Hindlimb muscle (tissue), 1 donor: ENCODE measurements around the gene SRGAP1. TPM values are rescaled to one million over a fixed set of nuclear protein-coding genes. Genes with fewer than 3 reads are reported as not detected.
"Not testable (repeated sequence)": the region's sequence is repeated elsewhere in the genome, so short reads cannot be mapped to it uniquely, and the experiment has no call there.

ENCODE experiments used
- DNase-seq: peaks from one replicate; pipeline ENCODE4 v3.0.0-alpha.2; 2013
- polyA plus RNA-seq: library from polyadenylated mRNA; unstranded; fragments of 120-200 nt; gene quantifications from one replicate; pipeline ENCODE4 v1.2.1, GENCODE V29; 2013; ENCODE audit not compliant: insufficient read length

Gene SRGAP1
- polyA plus RNA-seq, 1 donor = 6.6 TPM

DNA sequence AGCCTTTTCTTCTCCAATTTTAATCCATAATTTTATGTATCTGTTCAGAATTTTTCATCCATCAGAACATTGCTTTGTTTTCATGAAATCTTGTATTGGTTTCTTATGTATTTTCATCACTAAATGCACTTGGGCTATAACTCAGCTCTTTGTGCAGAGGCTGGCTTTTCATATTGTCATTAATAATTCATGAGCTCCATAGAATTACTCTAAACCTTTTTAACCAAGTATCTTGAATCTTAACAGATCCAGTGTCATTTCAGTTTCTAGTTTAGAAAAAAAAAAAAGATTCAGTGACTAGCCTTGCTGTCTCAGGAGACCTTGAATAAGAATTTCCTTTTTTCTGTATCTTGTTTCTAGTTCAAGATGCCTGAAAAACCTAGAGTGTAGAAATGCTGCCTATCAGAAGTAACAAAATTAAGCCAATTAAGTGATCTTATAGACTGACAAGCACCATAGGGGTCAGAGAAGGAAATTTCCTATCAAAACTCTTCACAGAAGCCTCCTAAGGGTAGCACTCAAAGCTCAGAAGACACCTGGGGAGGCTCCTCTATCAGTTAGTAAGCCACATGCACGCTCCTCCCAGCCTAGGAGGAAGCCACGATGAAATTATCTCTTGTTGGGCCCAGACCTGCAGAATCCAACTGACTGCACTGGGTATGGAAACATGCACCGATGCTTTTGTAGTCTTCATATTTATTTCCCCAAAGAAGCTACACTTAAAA lies 214.2 kb downstream of the SRGAP1 start:
- DNase-seq = no peak

DNA sequence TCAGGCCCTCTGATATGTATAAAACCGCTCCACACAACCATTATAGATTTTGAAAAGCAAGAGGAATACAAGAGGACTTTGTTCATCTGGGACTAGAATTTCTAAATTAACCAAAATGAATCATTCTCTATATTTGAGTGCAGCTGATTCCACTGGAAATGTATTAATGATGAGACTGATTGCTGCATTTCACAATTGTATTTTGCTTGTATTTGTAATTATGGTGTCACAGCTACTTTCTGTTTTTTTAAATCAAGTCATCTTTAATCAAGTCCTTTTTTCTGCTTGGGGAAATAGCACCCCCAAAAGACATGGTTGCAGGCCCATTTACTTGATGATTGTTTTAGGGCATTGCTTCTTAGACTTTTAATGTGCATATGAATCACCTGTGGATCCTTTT lies 215.2 kb downstream of the SRGAP1 start:
- DNase-seq = no peak

DNA sequence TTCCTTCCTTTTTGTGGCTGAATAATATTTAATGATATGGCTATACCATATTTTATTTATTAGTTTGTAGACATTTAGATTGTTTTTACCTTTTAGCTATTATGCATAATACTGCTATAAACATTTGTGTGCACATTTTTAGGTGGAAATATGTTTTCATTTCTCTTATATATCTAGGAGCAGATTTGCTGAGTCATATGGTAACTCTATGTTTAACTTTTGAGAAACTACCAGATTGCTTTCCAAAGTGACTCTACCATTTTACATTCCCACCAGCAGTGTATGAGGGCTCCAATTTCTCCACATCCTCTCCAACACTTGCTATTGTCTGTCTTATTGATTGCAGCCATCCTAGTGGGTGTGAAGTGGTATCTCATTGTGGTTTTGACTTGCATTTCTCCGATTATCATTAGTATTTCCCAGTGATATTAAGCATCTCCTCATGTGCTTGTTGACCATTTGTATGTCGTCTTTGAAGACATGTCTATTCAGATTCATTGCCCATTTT lies 217.4 kb downstream of the SRGAP1 start:
- no peak for DNase-seq

DNA sequence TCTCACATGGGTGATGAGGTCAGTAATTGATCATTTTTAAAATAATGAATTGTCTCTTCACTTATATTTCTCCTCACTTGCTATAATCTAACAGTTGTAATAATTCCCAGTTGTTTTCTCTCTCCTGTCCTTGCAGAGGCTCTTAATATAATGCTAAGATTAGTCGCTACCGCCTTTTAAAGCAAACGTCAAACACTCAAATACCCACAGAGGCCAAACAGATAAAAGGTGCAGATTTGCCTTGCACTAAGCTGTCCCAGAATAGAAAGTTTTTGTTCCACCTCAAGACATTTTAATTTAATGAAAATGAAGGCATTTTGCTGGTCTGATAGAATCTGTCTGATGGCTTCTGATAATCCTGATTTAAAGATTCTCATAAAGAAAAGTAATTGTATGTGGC lies 218.6 kb downstream of the SRGAP1 start:
- DNase-seq = no peak

DNA sequence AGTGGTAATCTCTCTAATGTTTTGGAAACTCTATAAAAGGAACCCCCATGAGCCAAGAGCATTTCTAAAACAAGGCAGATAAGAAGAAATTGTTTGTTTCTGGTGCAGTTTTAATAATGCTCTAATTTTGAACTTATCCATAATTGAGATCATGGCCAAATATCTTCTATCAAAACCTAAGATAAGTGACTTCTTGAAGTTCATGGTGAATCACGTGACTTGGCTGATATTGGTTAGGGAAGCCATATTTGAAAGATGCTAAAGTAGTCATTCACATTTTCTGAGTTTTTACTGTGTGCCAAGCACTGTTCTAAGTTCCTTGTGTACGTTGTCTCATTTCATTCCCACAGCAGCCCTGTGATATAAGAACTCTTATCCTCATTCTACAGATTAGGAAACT lies 219.7 kb downstream of the SRGAP1 start:
- no peak for DNase-seq

DNA sequence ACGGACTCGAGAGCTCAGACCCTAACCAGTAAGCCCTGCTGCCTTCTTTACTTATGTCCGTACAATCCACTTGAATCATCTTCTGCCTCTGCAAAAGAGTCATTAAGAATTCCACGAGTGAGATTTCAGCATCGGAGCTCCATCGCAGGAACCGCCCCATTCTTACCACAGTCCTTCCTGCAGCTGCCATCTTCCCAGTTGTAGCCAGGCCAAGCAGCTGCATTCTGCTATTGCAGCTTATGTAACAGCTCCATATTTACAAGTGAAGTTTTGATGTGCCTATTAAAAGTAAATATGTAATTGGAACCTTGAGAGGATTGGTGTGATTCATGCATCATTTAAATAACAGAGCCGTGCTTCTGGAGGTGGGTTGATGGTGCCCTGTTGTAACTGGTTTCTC lies 220.2 kb downstream of the SRGAP1 start:
- DNase-seq = no peak

DNA sequence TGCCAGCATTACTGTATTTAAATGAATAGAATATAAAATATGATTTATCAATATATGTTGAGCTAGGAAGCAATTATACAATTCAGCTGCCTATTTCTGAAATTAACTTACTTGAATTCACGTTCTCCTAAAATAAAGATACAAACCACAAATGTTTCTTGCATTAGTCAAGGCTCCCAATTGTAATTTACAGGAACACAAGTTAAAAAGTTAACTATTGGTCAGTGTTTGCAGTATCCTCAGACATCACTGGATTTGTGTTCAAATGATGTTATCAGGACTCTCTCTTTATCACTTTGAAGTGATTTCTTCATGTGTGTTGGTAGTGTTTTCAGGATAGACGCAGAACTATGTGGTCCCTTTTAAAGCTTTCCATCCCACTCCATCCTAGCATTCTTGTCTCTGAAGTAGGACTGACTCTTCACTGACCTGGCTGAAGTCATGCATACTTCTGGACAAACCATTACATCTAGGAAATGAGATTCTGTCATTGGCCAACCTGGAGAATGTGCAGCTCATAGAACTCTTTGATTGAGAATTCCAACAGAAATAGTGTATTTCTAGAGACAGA lies 221.5 kb downstream of the SRGAP1 start:
- DNase-seq = no peak

DNA sequence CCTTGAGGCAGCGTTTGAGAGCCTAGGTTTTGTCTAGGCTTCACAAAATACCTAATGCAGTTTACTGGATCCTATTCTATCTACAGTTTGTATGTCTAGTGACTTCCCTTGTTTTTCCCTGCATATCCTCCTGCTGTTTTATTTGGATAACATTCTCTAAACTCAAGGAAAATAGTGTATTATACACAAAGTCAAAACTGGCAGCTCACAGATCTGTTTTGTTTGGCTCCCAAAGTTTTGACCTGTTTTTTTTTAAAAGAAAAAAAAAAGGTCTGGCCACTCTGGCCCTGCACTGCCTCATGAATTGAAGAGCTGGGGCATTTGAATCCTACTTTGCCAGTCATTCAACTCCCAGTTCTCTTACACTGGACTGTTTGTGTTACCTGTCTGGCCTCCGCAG lies 222.3 kb downstream of the SRGAP1 start:
- DNase-seq = no peak

DNA sequence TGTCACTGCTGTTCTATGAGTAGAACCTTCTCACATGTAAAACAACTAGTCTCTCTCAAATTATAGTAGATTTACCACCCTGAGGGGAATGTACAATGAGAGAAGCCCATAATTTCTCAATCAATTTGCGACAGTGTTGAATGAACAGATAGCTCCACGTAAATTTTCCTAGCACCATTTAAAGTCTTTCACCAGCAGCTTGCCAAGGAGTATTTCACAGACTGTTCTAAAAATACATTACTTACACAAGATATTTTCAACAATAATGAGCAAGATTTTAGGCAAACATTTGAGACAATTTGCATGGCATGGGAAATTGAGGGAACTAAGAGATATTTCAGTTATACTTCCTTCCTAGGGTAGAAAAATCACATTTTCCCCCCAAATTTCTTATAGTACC lies 226.0 kb downstream of the SRGAP1 start:
- DNase-seq = no peak

DNA sequence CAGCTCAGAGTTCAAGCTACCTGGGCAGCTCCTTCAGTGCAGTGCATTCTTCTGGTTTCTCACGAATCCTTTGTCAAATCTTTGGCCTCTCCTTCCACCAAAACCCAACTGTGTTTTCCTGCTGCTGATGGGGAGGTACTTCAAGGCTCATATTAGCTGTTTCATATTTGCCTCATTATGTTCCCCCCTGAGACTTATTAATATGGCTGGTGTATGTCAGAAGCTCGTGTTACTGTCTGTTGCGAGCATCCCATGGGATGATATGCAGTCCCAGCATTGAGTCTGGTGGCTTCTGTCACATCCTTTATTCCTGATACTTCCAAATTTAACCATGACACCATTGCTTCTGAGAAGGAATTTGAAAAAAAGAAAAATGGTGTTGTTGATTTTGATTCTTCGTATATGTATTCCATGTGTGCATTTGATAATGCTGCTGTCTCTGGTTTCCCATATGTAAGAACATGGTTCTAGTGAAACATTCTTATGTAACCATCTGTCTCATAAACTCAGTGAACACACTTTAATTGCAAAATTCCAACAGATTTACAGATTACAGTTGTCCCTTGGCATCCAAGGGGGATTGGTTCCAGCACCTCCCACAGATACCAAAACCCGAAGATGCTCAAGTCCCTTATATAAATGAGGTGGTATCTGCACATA lies 228.5 kb downstream of the SRGAP1 start:
- DNase-seq = no peak

DNA sequence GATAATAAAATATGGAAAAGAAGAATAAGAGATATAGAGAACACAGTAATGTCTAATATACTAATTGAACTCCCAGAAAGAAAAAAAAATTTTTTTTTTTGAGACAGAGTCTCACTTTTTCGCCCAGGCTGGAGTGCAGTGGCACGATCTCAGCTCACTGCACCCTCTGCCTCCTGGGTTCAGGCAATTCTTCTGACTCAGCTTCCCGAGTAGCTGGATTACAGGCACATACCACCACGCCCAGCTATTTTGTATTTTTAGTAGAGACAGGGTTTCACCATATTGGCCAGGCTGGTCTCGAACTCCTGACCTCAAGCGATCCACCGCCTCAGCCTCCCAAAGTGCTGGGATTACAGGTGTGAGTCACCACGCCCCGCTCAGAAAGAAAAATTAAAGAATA lies 232.1 kb downstream of the SRGAP1 start:
- DNase-seq = not testable (repeated sequence)

DNA sequence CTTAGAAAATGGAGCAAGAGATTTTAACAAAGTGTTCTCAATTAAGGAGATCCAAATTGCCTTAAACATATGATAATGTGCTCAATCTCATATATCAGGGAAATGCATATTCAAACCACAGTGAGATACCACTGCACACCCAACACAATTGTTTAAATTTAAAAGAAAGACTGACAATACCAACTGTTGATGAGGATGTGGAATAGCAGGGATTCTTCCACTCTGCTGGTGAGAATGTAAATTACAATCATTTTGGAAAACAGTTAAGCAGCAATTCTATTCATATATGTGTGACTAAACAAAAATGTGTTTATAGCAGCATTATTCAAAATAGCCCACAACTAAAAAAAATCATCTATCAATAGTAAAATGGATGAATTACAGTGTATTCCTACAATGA lies 233.4 kb downstream of the SRGAP1 start:
- DNase-seq = no peak

DNA sequence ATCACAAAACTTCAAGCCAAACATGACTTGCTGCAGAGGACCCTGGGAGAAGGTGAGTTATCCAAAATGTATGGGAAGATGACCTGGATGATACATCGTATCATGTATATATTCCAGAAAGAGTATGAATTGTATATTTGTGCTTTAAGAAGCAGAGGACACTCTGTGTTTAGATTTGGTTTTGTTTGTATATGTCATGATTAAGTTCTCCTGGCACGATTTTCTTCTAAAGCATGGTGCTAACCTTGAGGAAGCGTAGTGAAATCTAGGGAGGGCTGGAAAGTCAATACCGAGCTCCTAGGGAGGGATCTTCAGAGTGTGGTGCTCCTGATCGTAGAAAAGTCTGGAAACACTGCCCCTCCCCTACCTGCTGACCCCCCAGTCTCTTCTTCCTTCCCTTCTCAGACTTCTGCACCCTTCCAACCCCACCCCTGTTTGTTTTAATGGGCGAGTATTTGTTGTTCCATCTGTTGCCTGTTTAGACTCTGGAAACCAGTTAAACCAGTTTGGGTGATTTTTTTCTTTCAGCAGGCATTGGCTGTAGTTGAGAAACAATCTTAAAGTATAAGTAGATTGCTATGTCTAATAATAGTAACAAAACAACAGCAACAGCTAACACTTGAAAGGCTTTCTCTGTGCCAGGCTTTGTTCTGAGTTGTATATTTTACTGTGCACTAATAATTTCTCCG lies 236.0 kb downstream of the SRGAP1 start:
- no peak for DNase-seq

DNA sequence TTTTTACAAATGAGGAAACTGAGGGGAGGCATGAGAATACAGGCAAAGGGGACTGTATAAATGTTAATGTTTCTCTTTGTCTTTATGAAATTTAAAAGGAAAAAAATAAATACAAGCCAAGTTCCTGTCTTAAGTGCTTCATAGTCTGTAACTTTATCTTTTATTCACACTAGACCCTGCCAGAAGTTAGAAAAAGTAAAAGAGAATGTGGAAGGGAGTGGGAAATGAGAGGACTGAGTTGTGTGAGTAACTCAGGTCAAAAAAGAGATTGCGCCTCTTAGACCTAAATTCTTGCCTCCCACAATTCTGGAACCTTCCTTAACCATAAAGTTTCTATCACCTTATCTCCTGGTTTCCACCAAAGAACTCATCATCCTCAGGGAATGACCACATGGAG lies 236.5 kb downstream of the SRGAP1 start:
- no peak for DNase-seq

DNA sequence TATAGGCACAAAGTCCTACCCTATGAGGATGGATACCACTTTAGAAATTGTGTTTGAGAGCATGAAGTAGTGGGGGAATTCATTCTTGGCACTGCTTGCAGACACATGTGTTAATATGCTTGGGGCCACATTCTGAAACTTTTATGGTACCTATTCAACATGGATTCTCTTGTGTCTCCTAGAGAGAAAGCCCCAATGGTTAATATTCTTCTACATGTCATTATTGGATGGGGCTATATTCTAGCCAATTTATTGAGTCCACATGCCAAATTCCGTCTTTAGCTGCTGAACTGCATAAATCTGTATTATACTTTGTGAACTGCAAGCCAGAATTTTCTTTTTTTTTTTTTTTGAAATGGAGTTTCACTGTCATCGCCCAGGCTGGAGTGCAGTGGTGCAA lies 237.6 kb downstream of the SRGAP1 start:
- peak; percentile 58 for DNase-seq

DNA sequence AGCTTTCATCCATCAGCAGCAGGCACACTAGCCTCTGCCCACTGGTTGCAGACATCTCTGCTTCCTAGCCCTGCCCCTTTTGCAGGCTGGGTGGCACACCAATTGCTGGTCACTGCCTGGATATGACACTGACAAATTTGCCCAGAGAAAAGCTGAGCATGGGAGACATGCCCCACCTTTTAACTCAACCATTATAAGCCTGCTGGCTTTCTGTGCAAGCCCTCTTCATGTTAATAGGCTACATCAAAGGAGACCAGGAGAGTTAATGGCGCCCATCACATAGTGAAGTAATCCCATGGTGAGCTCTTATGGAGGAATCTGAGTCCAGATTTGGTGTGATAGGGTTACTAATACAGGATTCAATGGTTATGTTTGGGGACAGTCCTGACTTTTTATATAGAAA lies 238.4 kb downstream of the SRGAP1 start:
- no peak for DNase-seq

DNA sequence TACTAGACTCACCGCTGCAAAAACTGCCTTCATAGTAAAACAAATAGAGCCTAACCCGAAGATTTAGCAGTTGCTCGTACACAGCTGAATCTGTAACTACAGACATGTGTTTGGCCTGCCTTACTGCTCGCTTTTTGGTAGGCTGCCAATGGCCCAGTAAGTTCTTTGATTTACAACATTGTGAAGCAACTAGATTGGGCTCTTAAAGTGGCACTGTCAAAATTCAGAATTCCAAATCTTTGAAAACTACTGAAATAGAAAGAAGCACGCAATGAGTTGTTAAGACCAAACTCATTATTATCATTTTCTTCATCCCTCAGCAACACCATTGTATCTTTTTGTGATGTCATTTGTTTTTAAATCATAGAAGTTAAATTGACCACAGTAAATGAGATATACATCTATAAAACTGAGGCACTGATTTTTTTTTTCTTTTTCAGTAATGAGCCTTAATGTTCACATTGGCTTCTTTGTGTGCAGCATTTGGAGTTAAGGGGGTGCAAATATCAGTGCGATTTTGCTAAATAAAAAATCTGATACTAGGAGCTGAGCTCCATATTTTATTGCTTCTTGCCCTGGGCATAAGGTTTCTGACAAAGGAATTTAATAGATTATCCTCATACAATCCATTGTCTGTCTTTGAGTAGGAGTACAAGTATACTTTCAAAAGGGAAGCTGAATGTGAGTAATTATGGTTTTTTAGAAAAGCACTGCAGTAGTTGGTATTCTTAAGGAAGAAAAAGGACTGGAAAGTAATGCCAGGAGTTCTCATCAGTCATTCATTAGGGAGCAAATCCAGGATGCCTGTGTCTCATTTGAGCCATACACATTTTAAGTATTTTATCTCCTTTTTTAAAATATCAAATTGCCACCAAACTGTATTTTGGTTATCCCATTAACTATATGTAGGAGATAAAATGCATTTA lies 239.0 kb downstream of the SRGAP1 start:
- peak; percentile 82 for DNase-seq

DNA sequence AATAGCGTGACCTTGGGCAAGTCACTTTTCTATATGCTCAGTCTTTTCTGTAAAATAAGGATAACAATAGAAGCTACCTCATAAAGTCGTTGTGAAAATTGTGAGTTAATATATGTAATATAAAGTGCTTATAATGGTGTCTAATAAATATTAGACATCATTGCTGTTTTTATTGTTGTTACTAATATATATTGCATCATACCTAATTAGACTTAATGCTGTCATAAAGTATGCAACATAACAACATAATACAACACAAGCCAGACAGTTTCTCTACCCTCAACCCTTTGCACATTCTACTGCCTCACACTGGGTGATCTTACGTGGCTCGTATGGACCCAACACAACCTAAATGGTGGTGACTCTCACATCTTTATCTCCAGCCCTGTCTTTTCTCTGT lies 240.7 kb downstream of the SRGAP1 start:
- DNase-seq = no peak

DNA sequence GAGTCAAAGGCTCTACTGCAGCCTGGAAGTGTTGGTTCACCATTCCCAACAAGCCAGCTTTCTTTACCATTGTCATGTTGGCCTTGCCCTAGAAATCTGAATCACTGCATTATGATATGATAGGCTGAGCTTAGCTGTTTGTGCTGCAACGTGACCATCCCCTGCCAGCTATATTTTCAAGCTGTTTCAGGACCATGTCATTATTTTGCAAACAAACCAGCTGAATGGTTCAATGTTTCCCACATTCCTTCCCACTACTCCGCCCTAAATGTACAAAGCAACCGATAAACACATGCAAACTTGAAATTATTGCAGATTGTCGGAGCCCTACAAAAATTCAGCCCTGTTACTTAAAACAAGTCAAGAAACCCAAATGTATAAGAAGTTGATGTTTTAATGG lies 241.5 kb downstream of the SRGAP1 start:
- DNase-seq = no peak

DNA sequence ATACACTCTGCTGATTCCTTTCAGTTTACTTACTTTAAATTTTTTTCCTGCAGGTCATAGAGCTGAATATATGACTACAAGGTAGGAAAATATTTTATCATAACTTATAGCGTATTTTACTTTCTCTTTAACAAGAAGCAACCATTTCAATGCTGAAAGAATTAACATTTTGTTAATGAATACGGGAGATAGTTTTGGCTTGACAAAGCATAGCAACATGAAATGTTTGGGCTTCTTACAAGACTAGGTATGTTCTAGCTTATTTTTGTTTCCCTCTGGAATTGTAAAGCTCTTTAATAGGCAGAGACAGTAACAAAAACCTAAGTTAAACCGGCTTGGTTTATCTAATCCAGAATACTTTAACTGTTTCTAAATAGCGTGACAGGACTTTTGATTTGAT lies 242.4 kb downstream of the SRGAP1 start:
- no peak for DNase-seq

DNA sequence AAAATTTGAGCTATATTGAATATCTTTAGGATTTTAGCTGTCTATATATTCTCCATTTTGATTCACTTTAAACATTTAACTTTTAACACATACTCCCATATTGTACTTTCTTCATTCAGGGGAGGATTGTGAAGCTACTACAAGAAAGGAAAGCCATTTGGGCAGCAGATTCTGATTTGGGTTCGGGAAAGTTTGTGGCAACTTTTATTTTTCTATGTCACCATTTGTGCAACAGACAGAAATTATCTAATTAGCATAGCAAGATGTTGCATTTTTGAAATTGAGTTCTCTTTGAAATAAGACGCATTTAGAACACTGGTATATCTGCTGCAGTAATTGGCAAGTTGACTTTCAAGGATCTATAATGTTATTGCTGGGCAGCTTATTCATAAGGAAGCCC lies 243.3 kb downstream of the SRGAP1 start:
- DNase-seq = no peak
